ENCODE measurements around the gene DBT.

- TF ChIP-seq GATA2 (IDR thresholded peaks at IDR 0.05; ENCODE audit: low read depth, low read length) (no peak), GATA3 (IDR thresholded peaks at IDR 0.05; ENCODE audit: low read depth, low read length) (no peak)
These were observed 61.0 kb downstream of the DBT start for GRCh38 chr1:100188617-100189016.

Data from SH-SY5Y (cell line).